Epithelial cell of esophagus (primary cell): ENCODE data around the gene FAM120A.

ENCODE experiments used
- DNase-seq: peaks from one replicate; pipeline ENCODE4 v3.0.0; 2010; ENCODE audit warnings: low read depth
- H3K4me3 ChIP-seq: 2 replicates; pipeline ENCODE4 v1.5.1; 2011; ENCODE audit warnings: mild to moderate bottlenecking, low read length, control low read depth
- TF ChIP-seq, protein P1 (sequence below): IDR thresholded peaks from 2 replicates; pipeline ENCODE4 v1.5.1; 2011; ENCODE audit warnings: low read depth, mild to moderate bottlenecking, low read length, control low read depth, inconsistent platforms; ENCODE audit not compliant: insufficient read depth; ENCODE audit errors: missing control alignments

FAM120A gene

DNA sequence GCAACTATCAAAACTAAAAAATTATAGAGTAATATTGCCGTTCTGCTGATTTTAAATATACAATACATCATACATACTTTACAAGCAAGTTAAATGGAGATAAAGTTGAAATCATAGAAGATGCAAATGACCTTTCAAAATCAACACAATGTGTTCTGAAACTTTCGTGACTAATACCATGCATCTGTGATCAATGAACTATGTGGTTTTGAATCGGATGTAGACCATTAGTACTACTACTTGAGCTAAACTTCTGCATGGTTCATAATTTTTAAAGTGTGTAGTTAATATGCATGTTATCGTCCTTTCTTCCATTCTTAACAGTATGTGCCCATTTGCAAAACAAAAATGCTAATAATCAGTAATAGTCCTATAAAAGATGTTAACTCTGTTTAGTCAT lies 113.6 kb downstream of the FAM120A start:
- no peak overlapping the region for H3K4me3 ChIP-seq
- TF ChIP-seq, protein P1, sequence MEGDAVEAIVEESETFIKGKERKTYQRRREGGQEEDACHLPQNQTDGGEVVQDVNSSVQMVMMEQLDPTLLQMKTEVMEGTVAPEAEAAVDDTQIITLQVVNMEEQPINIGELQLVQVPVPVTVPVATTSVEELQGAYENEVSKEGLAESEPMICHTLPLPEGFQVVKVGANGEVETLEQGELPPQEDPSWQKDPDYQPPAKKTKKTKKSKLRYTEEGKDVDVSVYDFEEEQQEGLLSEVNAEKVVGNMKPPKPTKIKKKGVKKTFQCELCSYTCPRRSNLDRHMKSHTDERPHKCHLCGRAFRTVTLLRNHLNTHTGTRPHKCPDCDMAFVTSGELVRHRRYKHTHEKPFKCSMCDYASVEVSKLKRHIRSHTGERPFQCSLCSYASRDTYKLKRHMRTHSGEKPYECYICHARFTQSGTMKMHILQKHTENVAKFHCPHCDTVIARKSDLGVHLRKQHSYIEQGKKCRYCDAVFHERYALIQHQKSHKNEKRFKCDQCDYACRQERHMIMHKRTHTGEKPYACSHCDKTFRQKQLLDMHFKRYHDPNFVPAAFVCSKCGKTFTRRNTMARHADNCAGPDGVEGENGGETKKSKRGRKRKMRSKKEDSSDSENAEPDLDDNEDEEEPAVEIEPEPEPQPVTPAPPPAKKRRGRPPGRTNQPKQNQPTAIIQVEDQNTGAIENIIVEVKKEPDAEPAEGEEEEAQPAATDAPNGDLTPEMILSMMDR = no peak
- no peak for DNase-seq

DNA sequence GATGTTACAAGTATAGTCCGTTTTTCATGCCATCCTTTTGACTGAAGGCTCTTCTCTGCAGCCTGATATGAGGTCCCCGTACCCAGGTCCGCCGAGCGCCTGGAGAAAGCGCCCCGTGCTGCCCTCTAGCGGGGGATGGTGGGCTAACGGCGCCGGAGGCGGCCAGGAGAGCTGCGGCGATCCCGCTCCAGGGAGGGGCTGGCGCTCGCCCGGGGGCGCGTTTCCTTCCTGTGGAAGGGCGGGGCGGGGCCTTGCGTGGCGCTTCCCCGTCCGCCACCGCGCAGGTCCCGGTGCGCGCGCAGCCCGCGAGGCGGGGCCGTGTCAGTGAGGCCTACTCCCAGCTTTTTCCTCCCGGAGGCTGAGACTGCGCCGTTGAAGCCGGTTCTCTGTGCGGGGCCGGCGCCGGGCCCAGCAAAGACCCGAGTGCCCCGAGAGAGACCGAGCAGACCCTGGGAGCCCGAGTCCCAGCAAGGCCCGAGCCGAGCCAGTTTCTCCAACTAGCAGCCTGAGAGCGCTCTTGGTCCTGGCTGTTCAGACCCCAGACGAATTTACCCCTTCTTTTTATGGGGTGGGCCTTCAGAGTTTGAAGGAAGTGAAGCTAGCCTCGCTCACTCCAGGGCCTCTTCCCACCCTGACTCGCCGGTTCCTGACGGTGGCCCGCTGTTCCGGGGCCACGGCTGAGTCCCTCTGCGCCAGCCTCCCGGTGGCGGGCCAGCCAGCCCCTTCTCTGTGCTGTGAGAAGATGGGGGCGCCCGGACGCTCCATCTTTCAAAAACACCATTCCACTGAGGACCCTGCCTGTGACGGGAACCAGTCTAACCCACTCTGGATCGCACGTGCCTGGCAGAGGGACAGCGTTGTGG lies 115.2 kb downstream of the FAM120A start:
- DNase-seq = peak; percentile 95
- peak overlapping the region; percentile 73 for H3K4me3 ChIP-seq
- TF ChIP-seq, protein P1 = peak; percentile 75

DNA sequence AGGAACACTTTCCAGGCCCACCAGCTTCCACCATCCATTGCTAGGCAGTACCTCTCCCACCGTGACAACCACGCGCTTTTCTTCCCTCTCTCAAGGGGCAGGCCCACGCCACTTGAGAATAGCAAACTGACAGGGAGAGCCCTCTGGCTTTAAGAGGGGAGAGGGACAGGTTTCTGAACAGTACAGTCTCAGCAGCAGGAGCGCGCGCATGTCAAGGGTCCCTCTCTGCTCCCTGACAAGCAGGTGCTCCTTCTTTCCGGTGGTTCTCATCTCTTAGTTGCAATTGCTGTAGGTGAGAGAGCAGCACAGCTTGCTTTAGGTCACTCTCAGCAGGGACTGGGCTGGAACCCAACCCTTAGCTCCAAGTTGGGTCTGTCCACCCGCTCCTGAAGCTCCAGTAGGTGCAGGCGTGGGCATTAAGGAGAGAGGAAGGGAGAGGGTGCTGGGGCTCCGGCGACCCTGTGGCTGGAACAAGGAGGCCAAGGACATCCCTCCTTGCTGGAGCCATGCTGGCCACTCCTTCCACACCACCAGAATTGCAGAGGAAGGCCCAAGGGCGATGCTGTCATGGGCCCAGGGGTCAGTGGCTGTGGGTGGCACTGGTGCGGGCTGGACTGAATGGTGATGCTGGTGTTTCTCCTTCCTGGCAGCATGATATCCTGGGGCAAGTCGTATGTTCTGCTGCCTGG lies 115.9 kb downstream of the FAM120A start:
- TF ChIP-seq, protein P1 = no peak
- H3K4me3 ChIP-seq = peak overlapping the region; percentile 73
- DNase-seq = no peak

DNA sequence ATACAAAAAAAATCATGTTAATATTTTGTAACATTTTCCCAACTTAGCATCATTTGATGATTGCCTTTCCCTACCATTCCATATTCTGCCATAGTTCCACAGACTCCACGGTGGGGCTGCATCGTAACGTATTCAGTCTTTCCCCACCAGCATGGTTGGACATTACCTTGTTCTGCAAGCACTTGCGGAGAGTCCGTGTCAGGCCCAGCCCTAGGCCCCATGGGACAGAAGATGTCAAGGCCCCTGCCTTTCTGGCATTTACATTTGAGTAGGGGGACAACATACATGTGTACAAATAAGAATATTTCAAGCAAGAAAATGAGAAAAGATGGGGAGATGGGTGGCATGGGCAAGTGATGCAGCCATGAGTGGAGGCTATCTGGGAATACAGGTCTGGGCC lies 116.7 kb downstream of the FAM120A start:
- DNase-seq = no peak
- H3K4me3 ChIP-seq = no peak overlapping the region
- TF ChIP-seq, protein P1 = no peak

DNA sequence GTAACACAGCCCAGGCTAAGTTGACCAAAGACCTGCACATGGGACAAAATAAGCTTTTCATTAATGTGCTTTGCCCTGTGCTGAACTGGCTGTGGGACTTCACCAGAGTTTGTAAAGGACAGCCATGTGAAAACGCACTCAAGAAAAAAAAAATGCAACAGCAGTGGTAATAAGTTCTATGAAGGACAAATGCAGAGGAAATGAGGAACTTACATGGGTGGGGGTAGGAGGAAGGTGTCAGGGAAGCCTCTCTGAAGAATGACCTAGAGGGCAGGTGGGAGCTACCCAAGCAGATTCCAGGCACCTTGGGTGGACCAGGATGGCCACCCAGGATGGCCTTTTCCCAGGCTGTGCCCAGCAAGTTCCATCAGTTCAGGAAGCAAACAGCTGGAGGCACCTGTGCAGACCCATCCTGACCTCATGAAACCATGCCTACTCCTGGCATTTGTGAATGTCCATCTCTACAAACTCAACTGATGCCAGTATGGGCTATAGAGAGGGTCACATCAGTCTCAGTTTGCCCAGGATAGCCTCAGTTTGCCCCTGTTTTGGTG lies 118.2 kb downstream of the FAM120A start:
- TF ChIP-seq, protein P1 = no peak
- DNase-seq = no peak
- no peak overlapping the region for H3K4me3 ChIP-seq

DNA sequence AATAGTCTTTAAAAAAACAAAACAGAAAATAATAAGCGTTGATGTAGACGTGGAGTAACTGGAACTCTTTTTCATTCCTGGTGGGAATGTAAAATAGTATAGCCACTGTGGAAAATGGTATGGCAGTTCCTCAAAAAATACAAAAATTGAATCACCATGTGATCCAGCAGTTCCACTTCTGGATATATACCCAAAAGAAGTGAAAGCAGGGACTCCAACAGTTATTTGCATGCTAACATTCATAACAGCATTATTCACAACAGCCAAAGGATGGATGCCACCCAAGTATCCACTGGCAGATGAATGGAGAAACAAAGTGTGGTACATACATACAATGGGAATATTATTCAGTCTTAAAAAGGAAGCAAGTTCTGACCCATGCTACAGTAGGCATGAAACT lies 120.7 kb downstream of the FAM120A start:
- no peak overlapping the region for H3K4me3 ChIP-seq
- no peak for DNase-seq
- TF ChIP-seq, protein P1 = no peak
